Transverse colon (tissue), 4 donors: ENCODE measurements around the gene SCN4B. TPM values are rescaled to one million over a fixed set of nuclear protein-coding genes. Genes with fewer than 3 reads are reported as not detected.

Source experiments
- DNase-seq: peaks from one replicate; pipeline ENCODE4 v3.0.0-alpha.2; 2019
- H3K27ac ChIP-seq, 4 donors: fragments of 200-600 bp; sonication (generic); 2 replicates each; pipeline ENCODE4 v1.5.1; 2016 to 2018; ENCODE audit warnings: inconsistent platforms in 4 of 4
- H3K27me3 ChIP-seq: fragments of 200-600 bp; sonication (generic); 2 replicates; pipeline ENCODE4 v1.5.1; 2017; ENCODE audit warnings: inconsistent platforms
- H3K36me3 ChIP-seq, 4 donors: fragments of 200-600 bp; sonication (generic); 2 replicates each; pipeline ENCODE4 v1.5.1; 2017 to 2019; ENCODE audit warnings: inconsistent platforms in 4 of 4
- H3K4me1 ChIP-seq, 4 donors: fragments of 200-600 bp; sonication (generic); 2 replicates each; pipeline ENCODE4 v1.5.1; 2017 to 2020; ENCODE audit warnings: inconsistent platforms in 4 of 4
- H3K4me3 ChIP-seq, 4 donors: fragments of 200-600 bp; sonication (generic); 1 replicate in 1 of 4; 2 replicates in 3 of 4; pipeline versions ENCODE4 v1.5.1 to v1.6.1; 2017 to 2019; ENCODE audit warnings: inconsistent platforms in 4 of 4
- H3K9me3 ChIP-seq, 2 donors: fragments of 200-600 bp; sonication (generic); 2 replicates each; pipeline ENCODE4 v1.5.1; 2017 to 2019; ENCODE audit warnings: inconsistent platforms in 2 of 2
- EP300 ChIP-seq: sonication (generic); formaldehyde crosslinking; IDR thresholded peaks from one replicate; pipeline ENCODE4 v1.6.1; 2017; ENCODE audit warnings: antibody characterized with exemption, low read depth
- POLR2A ChIP-seq: fragments of 450-650 bp; IDR thresholded peaks from one replicate; pipeline ENCODE4 v1.6.1; 2016; ENCODE audit warnings: antibody characterized with exemption, mild to moderate bottlenecking, moderate library complexity
- POLR2AphosphoS5 ChIP-seq, 3 donors: sonication (generic); formaldehyde crosslinking; IDR thresholded peaks; one replicate each; pipeline ENCODE4 v1.6.1; 2016; ENCODE audit warnings: antibody characterized with exemption in 3 of 3
- WGBS, 2 donors: methylation state at CpG; one replicate each; pipeline ENCODE4 v1.1.5; 2018; ENCODE audit warnings: low coverage in 1 of 2; 5-methylcytosine and 5-hydroxymethylcytosine counted together
- in situ Hi-C, 4 donors: fragments of 200-750 bp; cut with MboI; loops; one replicate each; pipeline versions ENCODE4 v1.15.0 to v1.15.1; 2017; ENCODE audit warnings: low sequenced_read_pairs in 3 of 4, low pct_ligation_motif_present in 1 of 4, low pct_unique_long_range_greater_than_20kb in 1 of 4
- intact Hi-C: fragments of 100-400 bp; cut with DNase I; formaldehyde crosslinking; loops from one replicate; pipeline ENCODE4 v1.15.1; 2023; ENCODE audit warnings: low total_unique reads
- total RNA-seq, 4 donors: library from RNA; depleted of rRNA; stranded (reverse); fragments of >200 nt; gene quantifications; one replicate each; pipeline ENCODE4 v1.1.0, GENCODE V29; 2016
- TF ChIP-seq, protein P1 (sequence below), 5 experiments: fragments of 200-600 bp in 3 of 5; fragments of 450-650 bp in 2 of 5; sonication (generic) in 3 of 5; IDR thresholded peaks; 1 replicate in 2 of 5; 2 replicates in 3 of 5; pipeline ENCODE4 v1.5.1; 2016 to 2017; ENCODE audit warnings: antibody characterized with exemption in 5 of 5, inconsistent platforms in 3 of 5, mild to moderate bottlenecking in 2 of 5, moderate library complexity in 1 of 5

SCN4B gene
- total RNA-seq, 4 donors from 2014 or later = 0.41 to 1.1 (median 0.75) TPM; not detected in 1

DNA sequence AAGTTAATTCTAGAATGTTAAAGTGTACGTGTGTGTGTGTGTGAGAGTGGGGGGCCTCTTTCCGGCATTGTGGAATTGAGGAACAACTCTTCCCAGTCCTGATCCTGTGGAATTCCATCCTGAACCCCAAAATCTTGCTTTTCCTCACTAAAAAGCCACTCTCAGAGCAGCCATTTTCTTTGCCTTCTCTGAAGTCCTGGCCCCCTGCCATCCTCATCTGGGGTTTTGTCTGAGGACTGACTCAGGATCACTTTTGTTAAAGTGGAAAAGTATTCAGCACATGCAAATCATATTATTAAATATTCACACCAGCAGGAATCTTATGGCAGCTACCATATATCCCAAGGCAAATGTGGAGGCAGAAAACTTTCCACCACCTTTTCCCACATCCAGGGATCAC is 3.8 kb downstream of the SCN4B start:
- Histone ChIP-seq H3K27me3 (peaks cover 63% of the 10 kb centered on the region), H3K9me3 (no peaks in the 10 kb centered on the region), H3K4me3 (no peak overlapping the region), H3K27ac (no peak overlapping the region), H3K4me1 (peaks cover 0 to 27% (median 24%) of the 10 kb centered on the region in 4 donors), H3K36me3 (no peaks in the 10 kb centered on the region)
- DNase-seq = no peak
- intact Hi-C loops (no loop called here), in situ Hi-C loops (loop anchor here in 2 of 4 donors (10.0 to 25.0 kb wide), 2 partner anchors 206 to 338 kb away; partner anchors contain the start of gene UBE4A (in 1 of the 2))
- TF ChIP-seq EP300 = no peak
- 50 to 87% methylated on average over 1 to 2 of the region's 2 CpGs for WGBS, 2 donors

DNA sequence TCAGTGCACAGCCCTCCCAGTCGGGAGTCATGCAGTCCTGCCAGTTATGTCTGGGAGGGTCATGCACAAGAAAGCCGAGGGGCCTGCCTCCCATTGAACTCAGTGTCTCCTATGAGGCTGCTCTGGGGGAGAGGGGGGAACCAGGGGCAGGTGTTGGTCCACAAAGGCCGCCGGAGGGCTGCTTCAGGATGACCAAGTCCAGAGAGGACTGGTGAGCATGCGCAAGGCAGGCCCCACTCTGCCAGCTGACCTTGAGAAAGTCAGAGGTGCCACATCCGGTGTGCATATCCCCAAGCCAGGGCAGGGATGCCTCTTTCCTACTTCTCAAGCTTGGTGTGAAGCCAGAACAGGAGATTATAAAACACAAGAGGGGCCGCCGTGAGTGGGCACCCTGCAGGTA is 4.4 kb downstream of the SCN4B start:
- in situ Hi-C loops (loop anchor here in 2 of 4 donors (10.0 to 25.0 kb wide), 2 partner anchors 207 to 339 kb away; partner anchors contain the start of gene UBE4A (in 1 of the 2)), intact Hi-C loops (no loop called here)
- H3K4me1 ChIP-seq = peaks cover 0 to 25% (median 22%) of the 10 kb centered on the region in 4 donors
- no peak for TF ChIP-seq POLR2AphosphoS5 (IDR thresholded peaks at IDR 0.05)
- no peak for TF ChIP-seq EP300
- TF ChIP-seq, protein P1, sequence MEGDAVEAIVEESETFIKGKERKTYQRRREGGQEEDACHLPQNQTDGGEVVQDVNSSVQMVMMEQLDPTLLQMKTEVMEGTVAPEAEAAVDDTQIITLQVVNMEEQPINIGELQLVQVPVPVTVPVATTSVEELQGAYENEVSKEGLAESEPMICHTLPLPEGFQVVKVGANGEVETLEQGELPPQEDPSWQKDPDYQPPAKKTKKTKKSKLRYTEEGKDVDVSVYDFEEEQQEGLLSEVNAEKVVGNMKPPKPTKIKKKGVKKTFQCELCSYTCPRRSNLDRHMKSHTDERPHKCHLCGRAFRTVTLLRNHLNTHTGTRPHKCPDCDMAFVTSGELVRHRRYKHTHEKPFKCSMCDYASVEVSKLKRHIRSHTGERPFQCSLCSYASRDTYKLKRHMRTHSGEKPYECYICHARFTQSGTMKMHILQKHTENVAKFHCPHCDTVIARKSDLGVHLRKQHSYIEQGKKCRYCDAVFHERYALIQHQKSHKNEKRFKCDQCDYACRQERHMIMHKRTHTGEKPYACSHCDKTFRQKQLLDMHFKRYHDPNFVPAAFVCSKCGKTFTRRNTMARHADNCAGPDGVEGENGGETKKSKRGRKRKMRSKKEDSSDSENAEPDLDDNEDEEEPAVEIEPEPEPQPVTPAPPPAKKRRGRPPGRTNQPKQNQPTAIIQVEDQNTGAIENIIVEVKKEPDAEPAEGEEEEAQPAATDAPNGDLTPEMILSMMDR (IDR thresholded peaks at IDR 0.05) = no peak
- no peak for TF ChIP-seq POLR2A
- WGBS, 2 donors = 84% methylated on average over 8 of the region's 8 CpGs; no CpG with 5 or more reads in 1 of the 2 donors
- no peak for DNase-seq
- H3K4me3 ChIP-seq = no peak overlapping the region
- peaks cover 63% of the 10 kb centered on the region for H3K27me3 ChIP-seq
- H3K9me3 ChIP-seq = no peaks in the 10 kb centered on the region
- no peaks in the 10 kb centered on the region for H3K36me3 ChIP-seq
- H3K27ac ChIP-seq = no peak overlapping the region

GRCh38 chr11:118147502-118147901 is 5.1 kb downstream of the SCN4B start:
- H3K36me3 ChIP-seq = no peaks in the 10 kb centered on the region
- H3K27ac ChIP-seq = no peak overlapping the region
- peaks cover 0 to 18% (median 14%) of the 10 kb centered on the region in 4 donors for H3K4me1 ChIP-seq
- no peak for DNase-seq
- H3K4me3 ChIP-seq = no peak overlapping the region
- 76 to 92% methylated on average over 2 to 3 of the region's 3 CpGs for WGBS, 2 donors
- H3K27me3 ChIP-seq = peaks cover 63% of the 10 kb centered on the region
- H3K9me3 ChIP-seq = no peaks in the 10 kb centered on the region
- intact Hi-C loops = no loop called here
- in situ Hi-C loops = loop anchor here in 2 of 4 donors (10.0 to 25.0 kb wide), 2 partner anchors 207 to 340 kb away; partner anchors contain the start of gene UBE4A (in 1 of the 2)
- TF ChIP-seq, protein P1 (IDR thresholded peaks at IDR 0.05) = no peak
- TF ChIP-seq POLR2A (no peak), POLR2AphosphoS5 (IDR thresholded peaks at IDR 0.05) (no peak), EP300 (no peak)

- in situ Hi-C loops = loop anchor here in 2 of 4 donors (10.0 to 25.0 kb wide), 2 partner anchors 208 to 341 kb away; partner anchors contain the start of gene UBE4A (in 1 of the 2)
- H3K9me3 ChIP-seq = no peaks in the 10 kb centered on the region
- TF ChIP-seq, protein P1 (IDR thresholded peaks at IDR 0.05) = no peak
- TF ChIP-seq EP300 = no peak
- no peak for TF ChIP-seq POLR2AphosphoS5 (IDR thresholded peaks at IDR 0.05)
- TF ChIP-seq POLR2A = no peak
- no peaks in the 10 kb centered on the region for H3K36me3 ChIP-seq
- 95 to 97% methylated on average over 4 to 6 of the region's 6 CpGs for WGBS, 2 donors
- H3K27ac ChIP-seq = no peak overlapping the region
- peaks cover 63% of the 10 kb centered on the region for H3K27me3 ChIP-seq
- no peak overlapping the region for H3K4me3 ChIP-seq
- DNase-seq = no peak
- intact Hi-C loops = no loop called here
- H3K4me1 ChIP-seq = peaks cover 0 to 8% (median 7%) of the 10 kb centered on the region in 4 donors
Measured at GRCh38 chr11:118146554-118146953, 6.1 kb downstream of the SCN4B start.
